Breast epithelium (tissue), 4 donors: ENCODE results near the gene ERAL1. TPM values are rescaled to one million over a fixed set of nuclear protein-coding genes. Genes with fewer than 3 reads are reported as not detected.
"Not testable (repeated sequence)": the region's sequence is repeated elsewhere in the genome, so short reads cannot be mapped to it uniquely, and the experiment has no call there.

ENCODE experiments used
- DNase-seq, 2 donors: peaks; one replicate each; pipeline ENCODE4 v3.0.0-alpha.2; 2019; ENCODE audit warnings: low spot score in 2 of 2
- H3K27ac ChIP-seq, 2 donors: fragments of 200-600 bp; sonication (generic) in 1 of 2; one replicate each; pipeline ENCODE4 v1.5.1; 2016 to 2019; ENCODE audit warnings: mild to moderate bottlenecking in 1 of 2
- H3K27me3 ChIP-seq, 2 donors: fragments of 200-600 bp; sonication (generic) in 1 of 2; one replicate each; pipeline versions ENCODE4 v1.5.1 to v1.6.0; 2017 to 2019; ENCODE audit warnings: control low read depth in 1 of 2, mild to moderate bottlenecking in 1 of 2
- H3K36me3 ChIP-seq: fragments of 200-600 bp; one replicate; pipeline ENCODE4 v1.5.1; 2019
- H3K4me1 ChIP-seq, 2 donors: fragments of 200-600 bp; sonication (generic); one replicate each; pipeline ENCODE4 v1.5.1; 2016 to 2019; ENCODE audit warnings: control low read depth in 1 of 2
- H3K4me3 ChIP-seq, 3 donors: fragments of 200-600 bp; sonication (generic); 1 replicate in 2 of 3; 2 replicates in 1 of 3; pipeline ENCODE4 v1.5.1; 2016 to 2019; ENCODE audit warnings: mild to moderate bottlenecking in 3 of 3, moderate library complexity in 2 of 3
- H3K9me3 ChIP-seq, 2 donors: fragments of 200-600 bp; sonication (generic) in 1 of 2; one replicate each; pipeline ENCODE4 v1.5.1; 2016 to 2019; ENCODE audit warnings: control low read depth in 1 of 2
- POLR2A ChIP-seq: fragments of 450-650 bp; IDR thresholded peaks from one replicate; pipeline ENCODE4 v1.6.1; 2016; ENCODE audit warnings: antibody characterized with exemption, mild to moderate bottlenecking, moderate library complexity
- POLR2AphosphoS5 ChIP-seq, 3 donors: sonication (generic); formaldehyde crosslinking; IDR thresholded peaks; one replicate each; pipeline ENCODE4 v1.6.1; 2017; ENCODE audit warnings: antibody characterized with exemption in 3 of 3
- intact Hi-C: fragments of 100-400 bp; cut with DNase I; formaldehyde crosslinking; loops from one replicate; pipeline ENCODE4 v1.15.1; 2023; ENCODE audit warnings: low total_unique reads
- total RNA-seq, 3 donors: library from RNA; depleted of rRNA; stranded (reverse); fragments of >200 nt; gene quantifications; one replicate each; pipeline ENCODE4 v1.1.0, GENCODE V29; 2016
- TF ChIP-seq, protein P1 (sequence below), 3 donors: fragments of 450-650 bp; IDR thresholded peaks; one replicate each; pipeline ENCODE4 v1.5.1; 2016 to 2017; ENCODE audit warnings: antibody characterized with exemption in 3 of 3, mild to moderate bottlenecking in 3 of 3, moderate library complexity in 3 of 3

Gene ERAL1
- total RNA-seq, 3 donors from 2014 or later = 24.3 to 51.2 (median 26.4) TPM

- TF ChIP-seq POLR2AphosphoS5 (IDR thresholded peaks at IDR 0.05) = no peak
- TF ChIP-seq, protein P1, sequence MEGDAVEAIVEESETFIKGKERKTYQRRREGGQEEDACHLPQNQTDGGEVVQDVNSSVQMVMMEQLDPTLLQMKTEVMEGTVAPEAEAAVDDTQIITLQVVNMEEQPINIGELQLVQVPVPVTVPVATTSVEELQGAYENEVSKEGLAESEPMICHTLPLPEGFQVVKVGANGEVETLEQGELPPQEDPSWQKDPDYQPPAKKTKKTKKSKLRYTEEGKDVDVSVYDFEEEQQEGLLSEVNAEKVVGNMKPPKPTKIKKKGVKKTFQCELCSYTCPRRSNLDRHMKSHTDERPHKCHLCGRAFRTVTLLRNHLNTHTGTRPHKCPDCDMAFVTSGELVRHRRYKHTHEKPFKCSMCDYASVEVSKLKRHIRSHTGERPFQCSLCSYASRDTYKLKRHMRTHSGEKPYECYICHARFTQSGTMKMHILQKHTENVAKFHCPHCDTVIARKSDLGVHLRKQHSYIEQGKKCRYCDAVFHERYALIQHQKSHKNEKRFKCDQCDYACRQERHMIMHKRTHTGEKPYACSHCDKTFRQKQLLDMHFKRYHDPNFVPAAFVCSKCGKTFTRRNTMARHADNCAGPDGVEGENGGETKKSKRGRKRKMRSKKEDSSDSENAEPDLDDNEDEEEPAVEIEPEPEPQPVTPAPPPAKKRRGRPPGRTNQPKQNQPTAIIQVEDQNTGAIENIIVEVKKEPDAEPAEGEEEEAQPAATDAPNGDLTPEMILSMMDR (IDR thresholded peaks at IDR 0.05) = no peak
- no peak for TF ChIP-seq POLR2A
- Histone ChIP-seq H3K27me3 (no peaks in the 10 kb centered on the region), H3K9me3 (no peaks in the 10 kb centered on the region), H3K36me3 (no peaks in the 10 kb centered on the region), H3K27ac (no peak overlapping the region), H3K4me1 (no peaks in the 10 kb centered on the region), H3K4me3 (no peak overlapping the region)
- intact Hi-C loops = no loop called here
- no peak for DNase-seq
Observed at GRCh38 chr17:28874750-28875149, 19.9 kb downstream of the ERAL1 start.

- H3K9me3 ChIP-seq = no peaks in the 10 kb centered on the region
- H3K27me3 ChIP-seq = no peaks in the 10 kb centered on the region
- H3K27ac ChIP-seq = no peak overlapping the region
- intact Hi-C loops = no loop called here
- H3K36me3 ChIP-seq = peaks cover 12% of the 10 kb centered on the region
- H3K4me3 ChIP-seq = no peak overlapping the region
- H3K4me1 ChIP-seq = no peaks in the 10 kb centered on the region
- TF ChIP-seq POLR2A (no peak), POLR2AphosphoS5 (IDR thresholded peaks at IDR 0.05) (no peak)
- TF ChIP-seq, protein P1 (IDR thresholded peaks at IDR 0.05) = no peak
- DNase-seq = no peak
Observed at GRCh38 chr17:28875848-28876550, 21.2 kb downstream of the ERAL1 start.

GRCh38 chr17:28877150-28877711 is 22.4 kb downstream of the ERAL1 start:
- not testable (repeated sequence) for H3K27ac ChIP-seq

GRCh38 chr17:28878158-28878910 is 23.5 kb downstream of the ERAL1 start:
- DNase-seq = no peak
- Histone ChIP-seq H3K27me3 (no peaks in the 10 kb centered on the region), H3K4me1 (no peaks in the 10 kb centered on the region), H3K27ac (no peak overlapping the region), H3K36me3 (peaks cover 18% of the 10 kb centered on the region), H3K9me3 (no peaks in the 10 kb centered on the region), H3K4me3 (no peak overlapping the region)
- no peak for TF ChIP-seq POLR2A
- TF ChIP-seq POLR2AphosphoS5 (IDR thresholded peaks at IDR 0.05) = no peak
- TF ChIP-seq, protein P1 (IDR thresholded peaks at IDR 0.05) = no peak
- intact Hi-C loops = no loop called here

More at GRCh38 chr17:28877150-28877711, 22.4 kb downstream of the ERAL1 start:
- H3K4me3 ChIP-seq, H3K4me1 ChIP-seq, intact Hi-C loops, H3K27me3 ChIP-seq, DNase-seq, H3K9me3 ChIP-seq: not testable (repeated sequence)
- H3K36me3 ChIP-seq = peaks cover 18% of the 10 kb centered on the region

- Histone ChIP-seq H3K4me3 (no peak overlapping the region), H3K27ac (no peak overlapping the region), H3K36me3 (peaks cover 18% of the 10 kb centered on the region), H3K27me3 (no peaks in the 10 kb centered on the region), H3K9me3 (no peaks in the 10 kb centered on the region), H3K4me1 (no peaks in the 10 kb centered on the region)
- no peak for DNase-seq
- intact Hi-C loops = no loop called here
- TF ChIP-seq, protein P1 (IDR thresholded peaks at IDR 0.05) = no peak
- no peak for TF ChIP-seq POLR2A
- no peak for TF ChIP-seq POLR2AphosphoS5 (IDR thresholded peaks at IDR 0.05)
Observed at GRCh38 chr17:28878981-28879380, 24.2 kb downstream of the ERAL1 start.
